ENCODE data around the gene KRTAP4-2. TPM values are rescaled to one million over a fixed set of nuclear protein-coding genes. Genes with fewer than 3 reads are reported as not detected.

The KRTAP4-2 gene
- total and polyA plus RNA-seq, 2 of the 13 experiments (the other 11 are each of a cell fraction or from before 2014, with no cell fraction given), result not detected

DNA sequence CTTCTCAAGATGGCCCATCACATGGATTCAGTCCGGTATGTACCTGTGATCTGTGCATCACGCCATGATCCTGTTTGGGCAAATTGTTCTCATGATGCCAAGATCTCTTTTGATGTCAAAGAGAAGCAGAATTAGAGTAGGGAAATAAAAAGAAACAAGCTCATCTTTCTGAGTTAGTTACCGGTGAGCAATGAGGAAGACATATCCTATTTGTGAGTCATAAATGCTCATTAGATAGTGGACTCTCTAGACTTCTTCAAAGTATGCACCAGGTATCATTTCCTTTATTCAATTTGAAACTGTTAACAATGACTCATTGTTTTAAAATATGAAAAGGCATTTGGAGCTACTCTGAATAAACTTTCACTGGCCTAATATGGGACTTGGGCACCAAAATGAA lies 46.0 kb downstream of the KRTAP4-2 start:
- ChIA-PET POLR2A (no interaction called here), CTCF (ENCODE audit: low intra/inter-chr PET ratio, low total read pairs) (no interaction called here)
- DNase-seq (ENCODE audit: low spot score) (peak; percentile 23), FAIRE-seq (no peak), ATAC-seq (no peak)
- no peak for TF ChIP-seq AKAP8 (CRISPR knock-in tag; IDR thresholded peaks at IDR 0.05)
- TF ChIP-seq ZFP36L1 (CRISPR knock-in tag; IDR thresholded peaks at IDR 0.05), result no peak
- no peak for TF ChIP-seq ZSCAN22 (CRISPR knock-in tag; IDR thresholded peaks at IDR 0.05)
- no peak for TF ChIP-seq CREB1 (IDR thresholded peaks at IDR 0.05)
- TF ChIP-seq CREB1 (CRISPR knock-in tag; IDR thresholded peaks at IDR 0.05), result no peak
- TF ChIP-seq ZNF614 (CRISPR knock-in tag; IDR thresholded peaks at IDR 0.05; ENCODE audit: borderline replicate concordance), result no peak
- TF ChIP-seq CCAR2 (optimal IDR thresholded peaks at IDR 0.05; ENCODE audit: low read depth, low read length), result no peak
- TF ChIP-seq, protein P1, sequence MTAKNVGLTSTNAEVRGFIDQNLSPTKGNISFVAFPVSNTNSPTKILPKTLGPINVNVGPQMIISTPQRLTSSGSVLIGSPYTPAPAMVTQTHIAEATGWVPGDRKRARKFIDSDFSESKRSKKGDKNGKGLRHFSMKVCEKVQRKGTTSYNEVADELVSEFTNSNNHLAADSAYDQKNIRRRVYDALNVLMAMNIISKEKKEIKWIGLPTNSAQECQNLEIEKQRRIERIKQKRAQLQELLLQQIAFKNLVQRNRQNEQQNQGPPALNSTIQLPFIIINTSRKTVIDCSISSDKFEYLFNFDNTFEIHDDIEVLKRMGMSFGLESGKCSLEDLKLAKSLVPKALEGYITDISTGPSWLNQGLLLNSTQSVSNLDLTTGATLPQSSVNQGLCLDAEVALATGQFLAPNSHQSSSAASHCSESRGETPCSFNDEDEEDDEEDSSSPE (CRISPR knock-in tag; IDR thresholded peaks at IDR 0.05), result no peak
- no peak for TF ChIP-seq ZNF672 (CRISPR knock-in tag; IDR thresholded peaks at IDR 0.05)
- TF ChIP-seq HOXD1 (CRISPR knock-in tag; IDR thresholded peaks at IDR 0.05), result no peak
- H3K36me3 ChIP-seq (replicated peaks in 1 of 2; ENCODE audit: control insufficient read depth in 1 of 2, insufficient read depth in 2 of 2, low read length in 2 of 2), result no peaks in the 10 kb centered on the region
- WGBS (ENCODE audit: low lambda C conversion rate), result 51% methylated on average over 3 of the region's 3 CpGs
- H3K27ac ChIP-seq (ENCODE audit: extremely low read length, insufficient read depth, low read length), result no peak overlapping the region
- H3K4me3 ChIP-seq (replicated peaks in 1 of 3; ENCODE audit: insufficient read depth in 1 of 3, low read depth in 2 of 3, low read length in 3 of 3), result no peak overlapping the region
- in situ Hi-C loops (cut with HindIII; ENCODE audit: extremely low pct_ligation_motif_present, low pct_unique_long_range_greater_than_20kb), result no loop called here
- H3K9me3 ChIP-seq (ENCODE audit: low read length), result no peaks in the 10 kb centered on the region
- intact Hi-C loops (cut with micrococcal nuclease; ENCODE audit: unreplicated experiment), result no loop called here
- H3K4me2 ChIP-seq (ENCODE audit: low read depth, low read length), result no peak overlapping the region
- BruUV-seq (replicated peaks), result no TSS peak
- no peaks in the 10 kb centered on the region for H3K79me2 ChIP-seq (ENCODE audit: insufficient read depth, low read length)
- no peaks in the 10 kb centered on the region for H3K4me1 ChIP-seq (ENCODE audit: insufficient read depth, low read length)
- no peak overlapping the region for H3K9ac ChIP-seq (ENCODE audit: insufficient read depth, low read depth, low read length)
- H3K27me3 ChIP-seq (ENCODE audit: control insufficient read depth in 1 of 2, insufficient read depth in 2 of 2, low read length in 2 of 2), result 0 out of 5 replicates have a peak, but pooled peaks cover 0 to 3% of the 10 kb centered on the region in 2 experiments
- no peaks in the 10 kb centered on the region for H4K20me1 ChIP-seq (ENCODE audit: insufficient read depth, low read length)
- H2AFZ ChIP-seq (ENCODE audit: low read length), result no peak overlapping the region

Small RNAs within 50 kb of the gene (small RNA-seq; reads per million reads assigned to genes)
- gene KRTAP4-17P (ENCODE audit: insufficient read depth in 2 of 3, insufficient read length in 3 of 3, low read depth in 2 of 3, low replicate concordance in 1 of 3), result 0 reads per million in 3 experiments

Other genes starting within 250 kb of the KRTAP4-2 start
Only the 30 nearest of the 41 such genes appear.
- gene KRTAP1-5, start 151.0 kb downstream of the KRTAP4-2 start, total RNA-seq (2016; rRNA removed; fragmentation: Illumina TruSeq; extraction: Trizol), result not detected in 2 replicates
- gene KRTAP1-5, start 151.0 kb downstream of the KRTAP4-2 start, polyA plus RNA-seq (2011; rRNA removed), result 0.07 and 0.09 TPM in 2 replicates
- gene KRTAP1-4, start 148.0 kb downstream of the KRTAP4-2 start, total RNA-seq (2016; rRNA removed; fragmentation: Illumina TruSeq; extraction: Trizol), result not detected in 2 replicates
- not detected in 2 replicates for gene KRTAP1-4, start 148.0 kb downstream of the KRTAP4-2 start, polyA plus RNA-seq (2011; rRNA removed)
- gene KRTAP1-3, start 143.3 kb downstream of the KRTAP4-2 start, total RNA-seq (2016; rRNA removed; fragmentation: Illumina TruSeq; extraction: Trizol), result not detected in 2 replicates
- not detected in 2 replicates for gene KRTAP1-3, start 143.3 kb downstream of the KRTAP4-2 start, polyA plus RNA-seq (2011; rRNA removed)
- gene KRTAP1-1, start 136.8 kb downstream of the KRTAP4-2 start, total RNA-seq (2016; rRNA removed; fragmentation: Illumina TruSeq; extraction: Trizol), result not detected in 2 replicates
- not detected in 2 replicates for gene KRTAP1-1, start 136.8 kb downstream of the KRTAP4-2 start, polyA plus RNA-seq (2011; rRNA removed)
- not detected in 2 replicates for gene KRTAP2-1, start 130.9 kb downstream of the KRTAP4-2 start, total RNA-seq (2016; rRNA removed; fragmentation: Illumina TruSeq; extraction: Trizol)
- not detected in 2 replicates for gene KRTAP2-1, start 130.9 kb downstream of the KRTAP4-2 start, polyA plus RNA-seq (2011; rRNA removed)
- gene KRTAP2-2, start 123.0 kb downstream of the KRTAP4-2 start, total RNA-seq (2016; rRNA removed; fragmentation: Illumina TruSeq; extraction: Trizol), result not detected in 2 replicates
- not detected in 2 replicates for gene KRTAP2-2, start 123.0 kb downstream of the KRTAP4-2 start, polyA plus RNA-seq (2011; rRNA removed)
- gene KRTAP2-3, start 118.1 kb downstream of the KRTAP4-2 start, total RNA-seq (2016; rRNA removed; fragmentation: Illumina TruSeq; extraction: Trizol), result not detected in 2 replicates
- gene KRTAP2-3, start 118.1 kb downstream of the KRTAP4-2 start, polyA plus RNA-seq (2011; rRNA removed), result 0.24 and 0.25 TPM in 2 replicates
- gene KRTAP2-4, start 112.3 kb downstream of the KRTAP4-2 start, total RNA-seq (2016; rRNA removed; fragmentation: Illumina TruSeq; extraction: Trizol), result not detected in 2 replicates
- not detected in 2 replicates for gene KRTAP2-4, start 112.3 kb downstream of the KRTAP4-2 start, polyA plus RNA-seq (2011; rRNA removed)
- gene KRTAP4-7, start 94.1 kb downstream of the KRTAP4-2 start, total RNA-seq (2016; rRNA removed; fragmentation: Illumina TruSeq; extraction: Trizol), result not detected in 2 replicates
- gene KRTAP4-7, start 94.1 kb downstream of the KRTAP4-2 start, polyA plus RNA-seq (2011; rRNA removed), result not detected in 2 replicates
- not detected in 2 replicates for gene KRTAP4-8, start 80.1 kb downstream of the KRTAP4-2 start, total RNA-seq (2016; rRNA removed; fragmentation: Illumina TruSeq; extraction: Trizol)
- not detected in 2 replicates for gene KRTAP4-8, start 80.1 kb downstream of the KRTAP4-2 start, polyA plus RNA-seq (2011; rRNA removed)
- not detected in 2 replicates for gene KRTAP4-16, start 76.0 kb downstream of the KRTAP4-2 start, total RNA-seq (2016; rRNA removed; fragmentation: Illumina TruSeq; extraction: Trizol)
- not detected in 2 replicates for gene KRTAP4-16, start 76.0 kb downstream of the KRTAP4-2 start, polyA plus RNA-seq (2011; rRNA removed)
- gene KRTAP4-9, start 72.8 kb downstream of the KRTAP4-2 start, total RNA-seq (2016; rRNA removed; fragmentation: Illumina TruSeq; extraction: Trizol), result not detected in 2 replicates
- not detected in 2 replicates for gene KRTAP4-9, start 72.8 kb downstream of the KRTAP4-2 start, polyA plus RNA-seq (2011; rRNA removed)
- gene KRTAP4-11, start 59.8 kb downstream of the KRTAP4-2 start, total RNA-seq (2016; rRNA removed; fragmentation: Illumina TruSeq; extraction: Trizol), result not detected in 2 replicates
- not detected in 2 replicates for gene KRTAP4-11, start 59.8 kb downstream of the KRTAP4-2 start, polyA plus RNA-seq (2011; rRNA removed)
- gene KRTAP4-12, start 54.0 kb downstream of the KRTAP4-2 start, total RNA-seq (2016; rRNA removed; fragmentation: Illumina TruSeq; extraction: Trizol), result not detected in 2 replicates
- not detected in 2 replicates for gene KRTAP4-12, start 54.0 kb downstream of the KRTAP4-2 start, polyA plus RNA-seq (2011; rRNA removed)
- gene KRTAP4-6, start 37.7 kb downstream of the KRTAP4-2 start, total RNA-seq (2016; rRNA removed; fragmentation: Illumina TruSeq; extraction: Trizol), result not detected in 2 replicates
- not detected in 2 replicates for gene KRTAP4-6, start 37.7 kb downstream of the KRTAP4-2 start, polyA plus RNA-seq (2011; rRNA removed)
- gene KRTAP4-5, start 28.4 kb downstream of the KRTAP4-2 start, total RNA-seq (2016; rRNA removed; fragmentation: Illumina TruSeq; extraction: Trizol), result not detected in 2 replicates
- gene KRTAP4-5, start 28.4 kb downstream of the KRTAP4-2 start, polyA plus RNA-seq (2011; rRNA removed), result not detected in 2 replicates
- not detected in 2 replicates for gene KRTAP4-4, start 17.5 kb downstream of the KRTAP4-2 start, total RNA-seq (2016; rRNA removed; fragmentation: Illumina TruSeq; extraction: Trizol)
- not detected in 2 replicates for gene KRTAP4-4, start 17.5 kb downstream of the KRTAP4-2 start, polyA plus RNA-seq (2011; rRNA removed)
- not detected in 2 replicates for gene KRTAP4-3, start 10.0 kb downstream of the KRTAP4-2 start, total RNA-seq (2016; rRNA removed; fragmentation: Illumina TruSeq; extraction: Trizol)
- gene KRTAP4-3, start 10.0 kb downstream of the KRTAP4-2 start, polyA plus RNA-seq (2011; rRNA removed), result not detected in 2 replicates
- not detected in 2 replicates for gene KRTAP4-1, start 6.7 kb upstream of the KRTAP4-2 start, total RNA-seq (2016; rRNA removed; fragmentation: Illumina TruSeq; extraction: Trizol)
- not detected in 2 replicates for gene KRTAP4-1, start 6.7 kb upstream of the KRTAP4-2 start, polyA plus RNA-seq (2011; rRNA removed)
- not detected in 2 replicates for gene KRTAP9-1, start 11.7 kb upstream of the KRTAP4-2 start, total RNA-seq (2016; rRNA removed; fragmentation: Illumina TruSeq; extraction: Trizol)
- not detected in 2 replicates for gene KRTAP9-1, start 11.7 kb upstream of the KRTAP4-2 start, polyA plus RNA-seq (2011; rRNA removed)
- not detected in 2 replicates for gene KRTAP9-2, start 48.4 kb upstream of the KRTAP4-2 start, total RNA-seq (2016; rRNA removed; fragmentation: Illumina TruSeq; extraction: Trizol)
- not detected in 2 replicates for gene KRTAP9-2, start 48.4 kb upstream of the KRTAP4-2 start, polyA plus RNA-seq (2011; rRNA removed)
- not detected in 2 replicates for gene KRTAP9-3, start 54.2 kb upstream of the KRTAP4-2 start, total RNA-seq (2016; rRNA removed; fragmentation: Illumina TruSeq; extraction: Trizol)
- gene KRTAP9-3, start 54.2 kb upstream of the KRTAP4-2 start, polyA plus RNA-seq (2011; rRNA removed), result not detected in 2 replicates
- gene KRTAP9-8, start 59.8 kb upstream of the KRTAP4-2 start, total RNA-seq (2016; rRNA removed; fragmentation: Illumina TruSeq; extraction: Trizol), result not detected in 2 replicates
- not detected in 2 replicates for gene KRTAP9-8, start 59.8 kb upstream of the KRTAP4-2 start, polyA plus RNA-seq (2011; rRNA removed)
- not detected in 2 replicates for gene KRTAP9-4, start 71.5 kb upstream of the KRTAP4-2 start, total RNA-seq (2016; rRNA removed; fragmentation: Illumina TruSeq; extraction: Trizol)
- not detected in 2 replicates for gene KRTAP9-4, start 71.5 kb upstream of the KRTAP4-2 start, polyA plus RNA-seq (2011; rRNA removed)
- gene KRTAP9-9, start 77.2 kb upstream of the KRTAP4-2 start, total RNA-seq (2016; rRNA removed; fragmentation: Illumina TruSeq; extraction: Trizol), result not detected in 2 replicates
- not detected in 2 replicates for gene KRTAP9-9, start 77.2 kb upstream of the KRTAP4-2 start, polyA plus RNA-seq (2011; rRNA removed)
- not detected in 2 replicates for gene KRTAP9-6, start 87.2 kb upstream of the KRTAP4-2 start, total RNA-seq (2016; rRNA removed; fragmentation: Illumina TruSeq; extraction: Trizol)
- not detected in 2 replicates for gene KRTAP9-6, start 87.2 kb upstream of the KRTAP4-2 start, polyA plus RNA-seq (2011; rRNA removed)
- gene KRTAP9-7, start 97.5 kb upstream of the KRTAP4-2 start, total RNA-seq (2016; rRNA removed; fragmentation: Illumina TruSeq; extraction: Trizol), result not detected in 2 replicates
- not detected in 2 replicates for gene KRTAP9-7, start 97.5 kb upstream of the KRTAP4-2 start, polyA plus RNA-seq (2011; rRNA removed)
- not detected in 2 replicates for gene KRTAP29-1, start 124.6 kb upstream of the KRTAP4-2 start, total RNA-seq (2016; rRNA removed; fragmentation: Illumina TruSeq; extraction: Trizol)
- not detected in 2 replicates for gene KRTAP29-1, start 124.6 kb upstream of the KRTAP4-2 start, polyA plus RNA-seq (2011; rRNA removed)
- not detected in 2 replicates for gene KRTAP16-1, start 131.1 kb upstream of the KRTAP4-2 start, total RNA-seq (2016; rRNA removed; fragmentation: Illumina TruSeq; extraction: Trizol)
- gene KRTAP16-1, start 131.1 kb upstream of the KRTAP4-2 start, polyA plus RNA-seq (2011; rRNA removed), result not detected in 2 replicates
- not detected in 2 replicates for gene KRTAP17-1, start 137.5 kb upstream of the KRTAP4-2 start, total RNA-seq (2016; rRNA removed; fragmentation: Illumina TruSeq; extraction: Trizol)
- not detected in 2 replicates for gene KRTAP17-1, start 137.5 kb upstream of the KRTAP4-2 start, polyA plus RNA-seq (2011; rRNA removed)

All from HepG2 (cell line).